BJ (cell line): ENCODE data around the gene IMP3. TPM values are rescaled to one million over a fixed set of nuclear protein-coding genes. Genes with fewer than 3 reads are reported as not detected.
"Not testable (repeated sequence)": the region's sequence is repeated elsewhere in the genome, so short reads cannot be mapped to it uniquely, and the experiment has no call there.

Experiments
- CTCF ChIA-PET: fragments of 350-600 bp; formaldehyde crosslinking; extraction: SDS; loops from one replicate; lab custom pipeline; 2021; ENCODE audit warnings: antibody characterized with exemption, inconsistent platforms; lab: Yijun Ruan, JAX
- POLR2A ChIA-PET: fragments of 300-600 bp; sonication (Branson Sonifier 250); formaldehyde crosslinking; extraction: SDS; loops from one replicate; lab custom pipeline; 2021; ENCODE audit warnings: antibody characterized with exemption; lab: Charles Lee
- DNase-seq: peaks from one replicate; pipeline ENCODE4 v3.0.0-alpha.2; 2011; ENCODE audit warnings: low read depth
- H3K27me3 ChIP-seq: 2 replicates; pipeline ENCODE4 v1.6.0; 2011; ENCODE audit warnings: low read length; ENCODE audit not compliant: control insufficient read depth, insufficient read depth
- H3K36me3 ChIP-seq: 2 replicates; pipeline ENCODE4 v1.5.1; 2011; ENCODE audit warnings: low read length; ENCODE audit not compliant: control insufficient read depth, insufficient read depth
- H3K4me3 ChIP-seq: 2 replicates; pipeline ENCODE4 v1.5.1; 2011; ENCODE audit warnings: low read depth, mild to moderate bottlenecking, control low read depth, low read length
- polyA plus RNA-seq: library from polyadenylated mRNA; depleted of rRNA; stranded (reverse); fragments of >200 nt; gene quantifications from 2 replicates; pipeline ENCODE4 v1.2.3, GENCODE V29; 2011
- TF ChIP-seq, protein P1 (sequence below): IDR thresholded peaks from 2 replicates; pipeline ENCODE4 v1.5.1; 2011; ENCODE audit warnings: low read depth, mild to moderate bottlenecking, control low read depth, inconsistent platforms, low read length, moderate library complexity; ENCODE audit not compliant: insufficient read depth

IMP3 gene
- polyA plus RNA-seq, 1 experiment: 37.6 TPM

- Histone ChIP-seq H3K27me3 (no peaks in the 10 kb centered on the region), H3K4me3 (no peak overlapping the region), H3K36me3 (no peaks in the 10 kb centered on the region)
- ChIA-PET CTCF (interaction anchor here (4.1 kb wide), 1 partner anchor 50 kb away, joined by 11 read pairs; no protein-coding TSS in a partner anchor), POLR2A (no interaction called here)
- DNase-seq: no peak
- TF ChIP-seq, protein P1, sequence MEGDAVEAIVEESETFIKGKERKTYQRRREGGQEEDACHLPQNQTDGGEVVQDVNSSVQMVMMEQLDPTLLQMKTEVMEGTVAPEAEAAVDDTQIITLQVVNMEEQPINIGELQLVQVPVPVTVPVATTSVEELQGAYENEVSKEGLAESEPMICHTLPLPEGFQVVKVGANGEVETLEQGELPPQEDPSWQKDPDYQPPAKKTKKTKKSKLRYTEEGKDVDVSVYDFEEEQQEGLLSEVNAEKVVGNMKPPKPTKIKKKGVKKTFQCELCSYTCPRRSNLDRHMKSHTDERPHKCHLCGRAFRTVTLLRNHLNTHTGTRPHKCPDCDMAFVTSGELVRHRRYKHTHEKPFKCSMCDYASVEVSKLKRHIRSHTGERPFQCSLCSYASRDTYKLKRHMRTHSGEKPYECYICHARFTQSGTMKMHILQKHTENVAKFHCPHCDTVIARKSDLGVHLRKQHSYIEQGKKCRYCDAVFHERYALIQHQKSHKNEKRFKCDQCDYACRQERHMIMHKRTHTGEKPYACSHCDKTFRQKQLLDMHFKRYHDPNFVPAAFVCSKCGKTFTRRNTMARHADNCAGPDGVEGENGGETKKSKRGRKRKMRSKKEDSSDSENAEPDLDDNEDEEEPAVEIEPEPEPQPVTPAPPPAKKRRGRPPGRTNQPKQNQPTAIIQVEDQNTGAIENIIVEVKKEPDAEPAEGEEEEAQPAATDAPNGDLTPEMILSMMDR: no peak
These were observed 4.0 kb downstream of the IMP3 start for GRCh38 chr15:75636026-75636425.

DNA sequence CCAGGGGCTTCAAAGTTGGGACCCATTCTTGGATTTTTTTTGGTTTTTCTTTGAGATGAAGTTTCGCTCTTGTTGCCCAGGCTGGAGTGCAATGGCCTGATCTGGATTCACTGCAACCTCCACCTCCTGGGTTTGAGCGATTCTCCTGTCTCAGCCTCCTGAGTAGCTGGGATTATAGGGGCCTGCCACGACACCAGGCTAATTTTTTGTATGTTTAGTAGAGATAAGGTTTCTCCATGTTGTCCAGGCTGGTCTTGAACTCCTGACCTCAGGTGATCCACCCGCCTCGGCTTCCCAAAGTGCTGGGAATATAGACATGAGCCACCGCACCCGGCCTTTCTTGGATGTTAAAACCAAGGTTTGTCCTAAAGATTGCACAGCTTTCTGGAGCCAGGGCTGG, 6.1 kb downstream of the IMP3 start:
- DNase-seq, H3K27me3 ChIP-seq, POLR2A ChIA-PET, H3K4me3 ChIP-seq, H3K36me3 ChIP-seq: not testable (repeated sequence)
- CTCF ChIA-PET: interaction anchor here (1.6 to 1.8 kb wide), 2 partner anchors 14 to 168 kb away, joined by 5 to 8 read pairs; partner anchors contain the start of gene SNX33

GRCh38 chr15:75631935-75632334, 8.1 kb downstream of the IMP3 start:
- POLR2A ChIA-PET: interaction anchor here (0.6 kb wide), 1 partner anchor 21 kb away, joined by 3 read pairs; no protein-coding TSS in a partner anchor
- CTCF ChIA-PET: no interaction called here
- no peak overlapping the region for H3K4me3 ChIP-seq
- H3K27me3 ChIP-seq: no peaks in the 10 kb centered on the region
- TF ChIP-seq, protein P1: no peak
- DNase-seq: no peak
- no peaks in the 10 kb centered on the region for H3K36me3 ChIP-seq

DNA sequence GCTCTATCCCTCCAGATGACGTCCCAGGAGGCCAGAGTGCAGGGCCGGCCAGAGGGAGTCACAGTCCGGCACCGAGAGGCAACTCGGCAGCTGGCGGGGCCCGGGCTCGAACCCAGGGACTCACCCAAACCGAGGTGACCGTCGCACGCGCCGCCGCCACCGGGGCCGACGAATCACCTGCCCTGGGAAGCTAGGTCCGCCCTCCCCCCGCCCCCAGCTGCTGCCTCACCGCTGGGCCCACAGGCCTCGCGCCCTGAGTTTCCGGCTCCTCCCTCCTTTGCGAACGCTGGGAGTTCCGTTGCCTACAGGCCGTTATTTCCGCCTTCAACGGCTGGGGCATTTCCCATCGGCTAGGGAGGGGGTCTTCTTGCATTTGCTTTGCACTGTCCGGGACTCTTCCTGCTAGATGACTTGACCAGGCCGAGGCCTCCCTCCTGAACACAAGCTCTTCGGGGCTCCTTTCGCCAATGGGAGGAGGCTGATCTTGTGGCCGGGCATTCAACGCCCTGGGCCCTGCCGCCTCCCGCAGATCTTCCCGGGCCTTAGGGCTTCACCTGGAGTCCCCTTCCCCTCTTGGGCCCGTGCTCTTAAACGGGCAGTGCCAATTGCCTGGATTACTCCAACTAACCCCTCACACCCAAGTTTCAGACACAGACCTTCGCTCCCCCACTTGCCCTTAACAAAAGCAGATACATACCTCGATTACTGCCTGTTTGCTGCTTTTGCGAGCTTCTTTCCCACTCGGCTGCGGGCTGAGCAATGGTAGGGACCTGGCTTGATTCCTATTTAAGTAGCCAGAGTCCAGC, 14.3 kb downstream of the IMP3 start, which contains the start of gene SNUPN:
TSS of gene SNUPN (minus strand) at position 184 of the 806 bp plus-strand sequence. CDS start 4,674 bp downstream, outside the sequence.
- H3K4me3 ChIP-seq: peak within 1 kb of the TSS; percentile 95
- no peaks in the 10 kb centered on the region for H3K36me3 ChIP-seq
- TF ChIP-seq, protein P1: no peak
- no peaks in the 10 kb centered on the region for H3K27me3 ChIP-seq
- DNase-seq: peak; percentile 41
- POLR2A ChIA-PET: no interaction called here
- CTCF ChIA-PET: interaction anchor here (0.6 to 3.2 kb wide), 5 partner anchors 12 to 269 kb away, joined by 3 to 19 read pairs (median 4); partner anchors contain the start of gene SNX33

GRCh38 chr15:75622505-75622904, 17.5 kb downstream of the IMP3 start:
- H3K4me3 ChIP-seq: no peak overlapping the region
- H3K36me3 ChIP-seq: peaks cover 5% of the 10 kb centered on the region; the same call in 1 of the 2 replicates
- CTCF ChIA-PET: interaction anchor here (1.1 kb wide), 1 partner anchor 16 kb away, joined by 3 read pairs; no protein-coding TSS in a partner anchor
- TF ChIP-seq, protein P1: no peak
- no peaks in the 10 kb centered on the region for H3K27me3 ChIP-seq
- POLR2A ChIA-PET: no interaction called here
- no peak for DNase-seq
